GM23338 (cell line): ENCODE data around the gene TICAM2.

ENCODE experiments used
- CTCF ChIP-seq, 2 experiments: fragments of 200-600 bp in 1 of 2; sonication (generic) in 1 of 2; conservative IDR thresholded peaks; 2 replicates each; pipeline versions ENCODE4 v1.5.1 to v1.6.1; 2016 to 2017; ENCODE audit warnings: antibody characterized with exemption in 2 of 2, low read depth in 2 of 2, mild to moderate bottlenecking in 2 of 2, moderate library complexity in 1 of 2
- EZH2phosphoT487 ChIP-seq: fragments of 200-600 bp; sonication (generic); IDR thresholded peaks from one replicate; pipeline ENCODE4 v1.8.1; 2018; ENCODE audit warnings: antibody characterized with exemption; ENCODE audit not compliant: unreplicated experiment

- TF ChIP-seq CTCF (conservative IDR thresholded peaks at IDR 0.05; ENCODE audit: low read depth in 2 of 2) (no peak), EZH2phosphoT487 (no peak)
Measured at GRCh38 chr5:115611873-115612272, 9.6 kb upstream of the TICAM2 start.
